Peyer's patch (tissue), 4 donors: ENCODE measurements around the gene PARD6A. TPM values are rescaled to one million over a fixed set of nuclear protein-coding genes. Genes with fewer than 3 reads are reported as not detected.
"Not testable (repeated sequence)": the region's sequence is repeated elsewhere in the genome, so short reads cannot be mapped to it uniquely, and the experiment has no call there.

Experiments used
- DNase-seq, 3 donors: peaks; one replicate each; pipeline ENCODE4 v3.0.0-alpha.2; 2017 to 2019
- H3K27ac ChIP-seq, 4 donors: fragments of 200-600 bp; sonication (generic); one replicate each; pipeline ENCODE4 v1.5.1; 2016 to 2019
- H3K27me3 ChIP-seq, 2 donors: fragments of 200-600 bp; sonication (generic); one replicate each; pipeline ENCODE4 v1.5.1; 2019
- H3K36me3 ChIP-seq, 3 donors: fragments of 200-600 bp; sonication (generic); one replicate each; pipeline ENCODE4 v1.5.1; 2016 to 2019
- H3K4me1 ChIP-seq, 4 donors: fragments of 200-600 bp; sonication (generic); one replicate each; pipeline ENCODE4 v1.5.1; 2016 to 2019
- H3K4me3 ChIP-seq, 4 donors: fragments of 200-600 bp; sonication (generic); 1 replicate in 3 of 4; 2 replicates in 1 of 4; pipeline ENCODE4 v1.5.1; 2016 to 2019; ENCODE audit warnings: mild to moderate bottlenecking in 1 of 4
- H3K9me3 ChIP-seq, 4 donors: fragments of 200-600 bp; sonication (generic); one replicate each; pipeline ENCODE4 v1.5.1; 2016 to 2019; ENCODE audit warnings: mild to moderate bottlenecking in 1 of 4
- POLR2A ChIP-seq, 2 donors: fragments of 450-650 bp; IDR thresholded peaks; one replicate each; pipeline ENCODE4 v1.5.1; 2017; ENCODE audit warnings: antibody characterized with exemption in 2 of 2, mild to moderate bottlenecking in 2 of 2, moderate library complexity in 2 of 2
- total RNA-seq, 4 donors: library from RNA; depleted of rRNA; stranded (reverse); fragments of >200 nt; gene quantifications; one replicate each; pipeline ENCODE4 v1.1.0, GENCODE V29; 2016
- TF ChIP-seq, protein P1 (sequence below), 6 experiments: fragments of 450-650 bp in 4 of 6; fragments of 200-600 bp in 2 of 6; sonication (generic) in 1 of 6; IDR thresholded peaks; one replicate each; pipeline ENCODE4 v1.5.1; 2017 to 2019; ENCODE audit warnings: antibody characterized with exemption in 6 of 6, mild to moderate bottlenecking in 3 of 6, moderate library complexity in 1 of 6

The PARD6A gene
- total RNA-seq, 4 donors from 2014 or later, result 1.0 to 4.3 (median 2.1) TPM; not detected in 1

DNA sequence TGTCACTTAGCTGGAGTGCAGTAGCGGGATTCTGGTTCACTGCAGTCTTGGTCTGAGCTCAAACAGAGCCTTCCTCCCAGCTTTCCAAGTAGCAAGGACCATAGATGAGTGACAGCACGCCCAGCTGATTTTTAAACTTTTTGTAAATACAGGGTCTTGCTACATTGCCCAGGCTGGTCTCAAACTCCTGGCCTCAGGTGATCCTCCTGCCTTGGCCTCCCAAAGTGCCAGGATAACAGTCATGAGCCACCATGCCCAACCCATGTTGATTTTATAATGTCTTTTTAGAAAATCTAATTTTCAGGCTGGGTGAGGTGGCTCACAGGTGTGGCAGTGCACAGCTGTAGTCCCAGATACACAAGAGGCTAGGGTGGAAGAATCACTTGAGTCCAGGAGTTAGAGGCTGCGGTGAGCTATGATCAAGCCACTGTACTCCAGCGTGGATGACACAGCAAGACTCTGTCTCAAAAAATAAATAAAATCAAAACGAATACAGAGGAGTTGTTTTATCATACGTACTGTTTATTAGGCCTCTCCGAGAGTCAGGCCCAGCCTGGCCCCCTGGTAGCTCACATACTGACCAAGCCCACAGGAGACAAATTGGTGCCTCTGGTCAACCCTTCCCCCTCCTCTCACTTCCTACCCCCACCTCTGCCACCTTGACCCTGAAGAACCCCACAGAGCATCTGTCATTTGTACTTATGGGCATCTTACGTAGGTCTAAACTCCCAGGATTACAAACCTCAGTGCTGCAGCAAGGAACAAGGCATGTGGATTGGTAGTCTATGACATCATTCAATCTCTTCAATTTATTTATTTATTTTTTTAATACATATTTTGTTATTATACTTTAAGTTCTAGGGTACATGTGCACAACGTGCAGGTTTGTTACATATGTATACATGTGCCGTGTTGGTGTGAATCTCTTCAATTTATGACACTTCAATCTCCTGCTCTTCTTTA, 19.5 kb downstream of the PARD6A start:
- Histone ChIP-seq H3K27ac (no peak overlapping the region), H3K4me3 (no peak overlapping the region), H3K27me3 (no peaks in the 10 kb centered on the region), H3K9me3 (no peaks in the 10 kb centered on the region), H3K36me3 (peaks cover 0 to 20% (median 0%) of the 10 kb centered on the region in 3 donors), H3K4me1 (peaks cover 0 to 1% (median 0%) of the 10 kb centered on the region in 4 donors)
- TF ChIP-seq, protein P1, sequence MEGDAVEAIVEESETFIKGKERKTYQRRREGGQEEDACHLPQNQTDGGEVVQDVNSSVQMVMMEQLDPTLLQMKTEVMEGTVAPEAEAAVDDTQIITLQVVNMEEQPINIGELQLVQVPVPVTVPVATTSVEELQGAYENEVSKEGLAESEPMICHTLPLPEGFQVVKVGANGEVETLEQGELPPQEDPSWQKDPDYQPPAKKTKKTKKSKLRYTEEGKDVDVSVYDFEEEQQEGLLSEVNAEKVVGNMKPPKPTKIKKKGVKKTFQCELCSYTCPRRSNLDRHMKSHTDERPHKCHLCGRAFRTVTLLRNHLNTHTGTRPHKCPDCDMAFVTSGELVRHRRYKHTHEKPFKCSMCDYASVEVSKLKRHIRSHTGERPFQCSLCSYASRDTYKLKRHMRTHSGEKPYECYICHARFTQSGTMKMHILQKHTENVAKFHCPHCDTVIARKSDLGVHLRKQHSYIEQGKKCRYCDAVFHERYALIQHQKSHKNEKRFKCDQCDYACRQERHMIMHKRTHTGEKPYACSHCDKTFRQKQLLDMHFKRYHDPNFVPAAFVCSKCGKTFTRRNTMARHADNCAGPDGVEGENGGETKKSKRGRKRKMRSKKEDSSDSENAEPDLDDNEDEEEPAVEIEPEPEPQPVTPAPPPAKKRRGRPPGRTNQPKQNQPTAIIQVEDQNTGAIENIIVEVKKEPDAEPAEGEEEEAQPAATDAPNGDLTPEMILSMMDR (IDR thresholded peaks at IDR 0.05), result no peak
- no peak for TF ChIP-seq POLR2A (IDR thresholded peaks at IDR 0.05)
- no peak for DNase-seq

DNA sequence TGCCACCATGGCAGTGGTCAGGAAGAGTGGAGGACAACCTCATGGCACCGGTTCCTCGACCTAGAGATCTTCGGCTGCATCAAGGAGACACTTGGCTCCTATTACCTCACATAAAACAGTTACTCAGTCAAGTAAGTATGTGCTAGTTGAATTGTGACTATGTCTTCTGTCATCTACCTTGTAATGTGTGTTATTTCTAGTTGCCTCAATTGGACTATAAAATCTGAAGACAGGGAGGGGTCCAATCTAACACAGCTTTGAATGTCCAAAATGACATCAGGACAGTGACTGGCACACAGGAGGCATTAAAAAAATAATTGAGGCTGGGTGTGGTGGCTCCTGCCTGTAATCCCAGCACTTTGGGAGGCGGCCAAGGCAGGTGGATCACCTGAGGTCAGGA, 23.0 kb downstream of the PARD6A start:
- TF ChIP-seq POLR2A (IDR thresholded peaks at IDR 0.05), result no peak
- TF ChIP-seq, protein P1 (IDR thresholded peaks at IDR 0.05), result no peak
- no peak for DNase-seq
- Histone ChIP-seq H3K4me3 (no peak overlapping the region), H3K9me3 (no peaks in the 10 kb centered on the region), H3K4me1 (no peaks in the 10 kb centered on the region), H3K27me3 (no peaks in the 10 kb centered on the region), H3K27ac (no peak overlapping the region), H3K36me3 (peaks cover 0 to 28% (median 0%) of the 10 kb centered on the region in 3 donors)

DNA sequence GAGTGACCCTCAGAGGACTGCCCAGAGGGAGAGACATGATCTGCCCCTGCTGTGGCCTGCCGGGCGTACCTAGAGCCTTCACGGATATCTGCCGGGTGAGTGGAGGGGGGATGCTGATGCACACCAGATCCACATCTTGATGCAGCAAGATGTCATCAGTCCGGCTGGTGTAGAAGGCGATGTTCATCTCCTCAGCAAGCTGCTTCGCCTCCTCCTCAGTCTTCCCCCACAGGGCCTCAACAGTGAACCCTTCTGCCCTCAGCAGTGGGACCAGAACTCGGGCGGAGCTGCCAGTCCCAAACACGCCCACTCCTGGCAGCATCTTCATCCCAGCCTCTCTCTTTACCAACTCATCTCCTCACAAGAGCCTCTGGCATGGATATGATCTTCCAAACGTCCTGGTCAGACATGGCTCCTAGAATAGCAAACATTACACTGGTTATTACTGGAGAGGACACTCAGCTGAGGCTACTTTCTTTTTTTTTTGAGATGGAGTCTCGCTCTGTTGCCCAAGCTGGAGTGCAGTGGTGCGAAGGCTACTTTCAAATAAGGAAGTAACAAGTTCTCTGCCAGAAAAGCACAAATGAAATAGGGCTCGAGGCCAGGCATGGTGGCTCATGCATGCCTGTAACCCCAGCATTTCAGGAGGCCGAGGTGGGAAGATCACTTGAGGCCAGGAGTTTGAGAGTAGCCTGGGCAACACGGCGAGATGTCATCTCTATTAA, 24.8 kb downstream of the PARD6A start:
- TF ChIP-seq, protein P1 (IDR thresholded peaks at IDR 0.05), result no peak
- no peak for TF ChIP-seq POLR2A (IDR thresholded peaks at IDR 0.05)
- Histone ChIP-seq H3K4me1 (no peaks in the 10 kb centered on the region), H3K36me3 (peaks cover 0 to 28% (median 0%) of the 10 kb centered on the region in 3 donors), H3K4me3 (no peak overlapping the region), H3K27me3 (no peaks in the 10 kb centered on the region), H3K9me3 (no peaks in the 10 kb centered on the region), H3K27ac (peak overlapping the region in 2 of 4 donors; percentile 12 to 35)
- DNase-seq, result peak in 1 of 3 donors; percentile 46

DNA sequence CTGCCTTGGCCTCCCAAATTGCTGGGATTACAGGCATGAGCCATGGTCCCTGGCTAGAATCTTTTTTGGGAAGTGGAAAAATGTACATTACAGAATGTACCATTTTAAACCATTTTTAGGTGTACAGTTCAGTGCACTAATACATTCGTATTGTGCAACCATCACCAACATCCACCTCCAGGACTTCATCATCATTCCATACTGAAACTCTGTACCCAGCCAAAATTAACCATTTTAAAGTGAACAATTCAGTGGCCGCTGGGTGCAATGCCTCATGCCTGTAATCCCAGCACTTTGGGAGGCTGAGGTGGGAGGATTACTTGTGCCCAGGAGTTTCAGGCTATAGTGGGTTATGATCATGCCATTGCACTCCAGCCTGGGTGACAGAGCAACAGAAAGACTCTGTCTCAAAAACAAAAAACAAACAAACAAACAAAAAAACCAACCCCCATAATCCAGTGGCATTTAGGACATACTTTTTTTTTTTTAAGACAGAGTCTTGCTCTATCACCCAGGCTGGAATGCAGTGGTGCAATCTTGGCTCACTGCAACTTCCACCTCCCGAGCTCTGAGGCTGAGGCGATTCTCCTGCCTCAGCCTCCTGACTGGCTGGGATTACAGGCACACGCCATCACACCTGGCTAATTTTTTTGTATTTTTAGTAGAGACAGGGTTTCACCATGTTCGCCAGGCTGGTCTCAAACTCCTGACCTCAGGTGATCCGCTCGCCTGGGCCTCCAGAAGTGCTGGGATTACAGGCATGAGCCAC, 32.9 kb downstream of the PARD6A start:
- H3K4me1 ChIP-seq, result peaks cover 0 to 12% (median 0%) of the 10 kb centered on the region in 4 donors
- H3K36me3 ChIP-seq, H3K27me3 ChIP-seq, DNase-seq, H3K4me3 ChIP-seq, H3K9me3 ChIP-seq, H3K27ac ChIP-seq: not testable (repeated sequence)

DNA sequence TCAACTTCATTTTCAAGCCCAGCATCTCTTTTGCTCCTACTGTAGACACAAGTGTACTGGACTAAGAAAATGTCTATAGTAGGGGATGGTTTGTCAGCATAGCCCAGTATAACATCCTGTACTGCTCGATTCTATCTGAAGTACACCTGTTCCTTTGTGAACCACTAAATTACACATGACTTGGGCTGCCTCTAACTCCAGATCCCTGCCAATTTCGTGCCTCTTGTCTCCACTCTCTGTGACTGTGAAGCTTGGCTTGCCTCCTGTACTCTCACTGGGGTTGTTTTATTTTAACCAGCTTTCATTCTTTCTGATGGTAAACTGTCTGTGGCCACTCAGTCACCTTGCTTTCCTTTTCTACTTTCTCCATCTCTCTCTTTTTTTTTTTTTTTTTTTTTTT, 33.9 kb downstream of the PARD6A start:
- Histone ChIP-seq H3K36me3 (no peaks in the 10 kb centered on the region), H3K9me3 (no peaks in the 10 kb centered on the region), H3K27ac (no peak overlapping the region), H3K4me1 (peaks cover 0 to 12% (median 0%) of the 10 kb centered on the region in 4 donors), H3K4me3 (no peak overlapping the region), H3K27me3 (no peaks in the 10 kb centered on the region)
- DNase-seq, result no peak
- no peak for TF ChIP-seq POLR2A (IDR thresholded peaks at IDR 0.05)
- TF ChIP-seq, protein P1 (IDR thresholded peaks at IDR 0.05), result no peak
